ENCODE measurements around the gene GRIK5.

DNA sequence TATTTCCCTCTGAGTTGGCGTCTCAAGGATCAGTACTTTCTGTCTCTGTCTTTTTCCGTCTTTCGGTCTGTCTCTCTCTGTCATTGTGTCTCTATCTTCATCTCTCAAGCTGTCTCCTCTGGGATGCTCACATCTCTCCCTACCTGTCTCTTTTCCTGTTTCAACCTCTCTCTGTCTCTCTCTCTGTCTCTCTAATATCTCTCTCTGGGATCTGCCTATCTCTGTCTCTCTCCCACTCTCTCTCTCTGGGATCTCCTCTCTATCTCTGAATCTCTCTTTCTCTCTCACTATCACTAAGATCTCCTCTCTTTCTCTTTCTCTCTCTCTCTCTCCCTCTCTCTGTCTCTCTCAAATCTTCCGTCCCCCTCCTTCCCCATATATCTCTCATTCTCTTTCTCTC, 80.0 kb downstream of the GRIK5 start:
- no peak for TF ChIP-seq POLR2AphosphoS5 (IDR thresholded peaks at IDR 0.05; ENCODE audit: borderline replicate concordance, low read depth, low read length)
- no peak for TF ChIP-seq FOXP2 (optimal IDR thresholded peaks at IDR 0.05; ENCODE audit: control extremely low read depth, extremely low read length, insufficient read depth)
- TF ChIP-seq EZH2 (IDR thresholded peaks at IDR 0.05): no peak
